Caco-2 (cell line): Measurements from ENCODE around the gene SLC1A2. TPM values are rescaled to one million over a fixed set of nuclear protein-coding genes. Genes with fewer than 3 reads are reported as not detected.

ENCODE experiments used
- BruUV-seq: library from RNA; stranded (reverse); fragments of 400-500 nt; replicated peaks from 2 replicates; lab custom pipeline; 2021; lab: Mats Ljungman, UMichigan
- CTCF ChIA-PET: fragments of 300-600 bp; sonication (Branson Sonifier 250); formaldehyde crosslinking; loops from one replicate; lab custom pipeline; 2022; ENCODE audit warnings: antibody characterized with exemption; lab: Charles Lee
- POLR2A ChIA-PET: fragments of 300-600 bp; sonication (Branson Sonifier 250); formaldehyde crosslinking; loops from one replicate; lab custom pipeline; 2022; ENCODE audit warnings: antibody characterized with exemption; lab: Charles Lee
- DNase-seq, 2 experiments: peaks; one replicate each; pipeline versions ENCODE4 v3.0.0 to v3.0.0-alpha.2; 2020 to 2022
- H3K27me3 ChIP-seq: replicated peaks from 2 replicates; pipeline ENCODE4 v1.6.0; 2011; ENCODE audit warnings: low read length; ENCODE audit not compliant: control insufficient read depth, insufficient read depth
- H3K36me3 ChIP-seq: 2 replicates; pipeline ENCODE4 v1.5.1; 2011; ENCODE audit warnings: low read length; ENCODE audit not compliant: control insufficient read depth, insufficient read depth
- H3K4me1 ChIP-seq: fragments of 250-450 bp; sonication (Bioruptor Pico); 2 replicates; pipeline ENCODE4 v1.5.1; 2020; ENCODE audit warnings: mild to moderate bottlenecking
- H3K4me3 ChIP-seq: 2 replicates; pipeline ENCODE4 v1.5.1; 2011; ENCODE audit warnings: low read depth, mild to moderate bottlenecking, control low read depth, low read length
- H3K9me3 ChIP-seq: fragments of 250-450 bp; sonication (Bioruptor Pico); 2 replicates; pipeline ENCODE4 v1.5.1; 2020; ENCODE audit warnings: mild to moderate bottlenecking, moderate library complexity
- H3K27ac Mint-ChIP-seq: one replicate; pipeline ENCODE4 v1.8.0; 2022; ENCODE audit warnings: mixed read lengths; ENCODE audit not compliant: unreplicated experiment
- H3K27me3 Mint-ChIP-seq: one replicate; pipeline ENCODE4 v1.8.0; 2022; ENCODE audit warnings: mixed read lengths; ENCODE audit not compliant: insufficient read depth, unreplicated experiment
- H3K36me3 Mint-ChIP-seq: one replicate; pipeline ENCODE4 v1.8.0; 2022; ENCODE audit warnings: mild to moderate bottlenecking, mixed read lengths; ENCODE audit not compliant: insufficient read depth, unreplicated experiment
- H3K4me1 Mint-ChIP-seq: one replicate; pipeline ENCODE4 v1.8.0; 2022; ENCODE audit warnings: low read depth, mixed read lengths; ENCODE audit not compliant: unreplicated experiment
- H3K4me3 Mint-ChIP-seq: one replicate; pipeline ENCODE4 v1.8.0; 2022; ENCODE audit warnings: mild to moderate bottlenecking, moderate library complexity, mixed read lengths; ENCODE audit not compliant: unreplicated experiment
- H3K9me3 Mint-ChIP-seq: one replicate; pipeline ENCODE4 v1.8.0; 2022; ENCODE audit warnings: mixed read lengths; ENCODE audit not compliant: unreplicated experiment
- intact Hi-C: fragments of 100-400 bp; cut with micrococcal nuclease; formaldehyde crosslinking; loops from one replicate; pipeline ENCODE4 v1.10.0; 2022; ENCODE audit not compliant: unreplicated experiment
- total RNA-seq: library from RNA; stranded (reverse); gene quantifications from 2 replicates; pipeline ENCODE4 v1.2.3, GENCODE V29; 2022
- TF ChIP-seq, protein P1 (sequence below), 2 experiments: fragments of 200-600 bp in 1 of 2; IDR thresholded peaks; 1 replicate in 1 of 2; 2 replicates in 1 of 2; pipeline versions ENCODE4 v1.5.1 to v1.8.0; 2011 to 2022; ENCODE audit warnings: antibody characterized with exemption in 1 of 2, control low read depth in 1 of 2, inconsistent platforms in 1 of 2, low read depth in 1 of 2, low read length in 1 of 2, mild to moderate bottlenecking in 1 of 2, moderate library complexity in 1 of 2; ENCODE audit not compliant: insufficient read depth in 1 of 2, severe bottlenecking in 1 of 2, unreplicated experiment in 1 of 2

The SLC1A2 gene
- total RNA-seq, 1 experiment from 2014 or later, result 2.0 TPM

DNA sequence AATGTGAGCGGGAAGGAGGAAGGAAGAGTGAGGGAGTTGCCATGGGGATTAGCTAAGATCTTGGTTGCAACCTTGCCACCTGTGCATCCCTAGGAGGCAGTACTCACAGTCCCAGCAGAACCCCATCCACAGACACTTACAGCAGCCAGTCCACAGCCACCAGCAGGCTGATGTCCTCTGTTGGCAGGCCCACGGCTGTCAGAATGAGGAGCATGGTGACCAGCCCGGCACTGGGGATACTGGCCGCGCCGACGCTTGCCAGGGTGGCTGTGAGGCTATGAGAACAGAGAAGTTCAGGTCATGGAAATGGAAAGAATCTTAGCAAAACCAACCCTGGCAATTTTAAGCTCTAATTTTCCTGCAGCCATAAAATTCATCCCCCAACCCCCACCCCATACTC is 138.6 kb downstream of the SLC1A2 start:
- Mint-ChIP-seq H3K27ac (no peak overlapping the region), H3K4me3 (no peak overlapping the region), H3K27me3 (no peaks in the 10 kb centered on the region), H3K9me3 (no peaks in the 10 kb centered on the region), H3K36me3 (no peaks in the 10 kb centered on the region), H3K4me1 (no peaks in the 10 kb centered on the region)
- DNase-seq, result no peak
- Histone ChIP-seq H3K4me1 (no peaks in the 10 kb centered on the region), H3K27me3 (no peaks in the 10 kb centered on the region), H3K36me3 (no peaks in the 10 kb centered on the region), H3K4me3 (no peak overlapping the region), H3K9me3 (no peaks in the 10 kb centered on the region)
- intact Hi-C loops, result no loop called here
- BruUV-seq, result no TSS peak
- TF ChIP-seq, protein P1, sequence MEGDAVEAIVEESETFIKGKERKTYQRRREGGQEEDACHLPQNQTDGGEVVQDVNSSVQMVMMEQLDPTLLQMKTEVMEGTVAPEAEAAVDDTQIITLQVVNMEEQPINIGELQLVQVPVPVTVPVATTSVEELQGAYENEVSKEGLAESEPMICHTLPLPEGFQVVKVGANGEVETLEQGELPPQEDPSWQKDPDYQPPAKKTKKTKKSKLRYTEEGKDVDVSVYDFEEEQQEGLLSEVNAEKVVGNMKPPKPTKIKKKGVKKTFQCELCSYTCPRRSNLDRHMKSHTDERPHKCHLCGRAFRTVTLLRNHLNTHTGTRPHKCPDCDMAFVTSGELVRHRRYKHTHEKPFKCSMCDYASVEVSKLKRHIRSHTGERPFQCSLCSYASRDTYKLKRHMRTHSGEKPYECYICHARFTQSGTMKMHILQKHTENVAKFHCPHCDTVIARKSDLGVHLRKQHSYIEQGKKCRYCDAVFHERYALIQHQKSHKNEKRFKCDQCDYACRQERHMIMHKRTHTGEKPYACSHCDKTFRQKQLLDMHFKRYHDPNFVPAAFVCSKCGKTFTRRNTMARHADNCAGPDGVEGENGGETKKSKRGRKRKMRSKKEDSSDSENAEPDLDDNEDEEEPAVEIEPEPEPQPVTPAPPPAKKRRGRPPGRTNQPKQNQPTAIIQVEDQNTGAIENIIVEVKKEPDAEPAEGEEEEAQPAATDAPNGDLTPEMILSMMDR (IDR thresholded peaks at IDR 0.05; ENCODE audit: insufficient read depth in 1 of 2, low read depth in 1 of 2, low read length in 1 of 2, severe bottlenecking in 1 of 2, unreplicated experiment in 1 of 2), result no peak
- POLR2A ChIA-PET, result no interaction called here
- CTCF ChIA-PET, result no interaction called here

DNA sequence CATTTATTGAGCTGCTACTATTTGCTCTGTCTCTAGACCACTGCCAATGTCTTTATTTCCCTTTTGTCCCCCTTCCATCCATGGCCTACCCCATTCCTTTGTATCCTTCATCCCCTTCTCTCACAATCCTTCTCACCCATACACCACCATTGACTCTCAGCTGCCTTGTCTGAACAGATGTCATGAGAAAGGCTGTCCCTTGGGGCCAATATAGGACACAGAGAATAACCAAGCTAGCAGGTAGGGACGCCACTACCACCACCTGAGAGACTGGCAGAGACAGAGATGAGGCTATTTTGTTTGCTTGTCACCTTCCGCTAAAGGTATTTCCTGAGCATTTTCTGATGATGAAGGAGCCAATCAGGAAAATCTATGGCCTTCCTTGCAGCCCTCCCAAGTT is 141.5 kb downstream of the SLC1A2 start:
- no peaks in the 10 kb centered on the region for H3K27me3 Mint-ChIP-seq
- H3K36me3 Mint-ChIP-seq, result no peaks in the 10 kb centered on the region
- DNase-seq, result no peak
- Histone ChIP-seq H3K9me3 (no peaks in the 10 kb centered on the region), H3K36me3 (no peaks in the 10 kb centered on the region), H3K27me3 (no peaks in the 10 kb centered on the region), H3K4me3 (no peak overlapping the region), H3K4me1 (no peaks in the 10 kb centered on the region)
- intact Hi-C loops, result no loop called here
- no peak overlapping the region for H3K4me3 Mint-ChIP-seq
- H3K4me1 Mint-ChIP-seq, result peaks cover 6% of the 10 kb centered on the region
- TF ChIP-seq, protein P1 (IDR thresholded peaks at IDR 0.05; ENCODE audit: insufficient read depth in 1 of 2, low read depth in 1 of 2, low read length in 1 of 2, severe bottlenecking in 1 of 2, unreplicated experiment in 1 of 2), result no peak
- no peak overlapping the region for H3K27ac Mint-ChIP-seq
- ChIA-PET CTCF (no interaction called here), POLR2A (no interaction called here)
- no peaks in the 10 kb centered on the region for H3K9me3 Mint-ChIP-seq
- BruUV-seq, result no TSS peak

DNA sequence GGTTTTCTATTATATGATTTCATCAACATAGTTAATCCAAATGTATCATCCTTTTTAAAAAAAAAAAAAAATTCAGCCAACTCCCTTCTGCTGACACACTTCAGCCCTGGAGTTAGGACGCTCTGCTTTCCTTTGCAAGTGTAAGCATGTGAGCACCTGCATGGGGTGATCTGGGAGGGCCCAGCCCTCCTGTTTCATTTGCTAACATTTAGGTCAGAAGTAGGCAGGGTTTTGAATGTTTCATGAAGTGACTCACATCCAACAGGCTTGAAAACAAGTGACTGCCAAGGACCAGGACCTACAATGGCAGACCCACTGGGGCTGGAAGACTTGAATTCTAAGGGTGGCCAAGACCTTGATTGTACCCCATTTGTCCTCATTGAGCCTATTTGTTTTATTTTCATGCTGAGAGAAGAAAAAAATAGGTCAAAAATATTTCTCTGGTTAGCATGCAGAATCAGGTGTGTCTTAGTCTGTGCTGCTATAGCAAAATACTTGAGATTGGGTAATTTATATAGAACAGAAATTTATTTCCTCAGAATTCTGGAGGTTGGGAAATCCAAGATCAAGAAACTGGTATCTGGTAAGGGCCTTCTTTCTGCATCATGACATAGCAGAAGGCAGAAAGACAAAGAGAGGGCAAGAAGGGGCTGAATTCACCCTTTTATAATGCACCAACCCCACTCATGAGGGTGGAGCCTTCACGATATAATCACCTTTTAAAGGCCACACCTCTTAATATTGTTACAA is 142.8 kb downstream of the SLC1A2 start:
- H3K36me3 Mint-ChIP-seq, result no peaks in the 10 kb centered on the region
- H3K9me3 Mint-ChIP-seq, result peaks cover 8% of the 10 kb centered on the region
- no peak overlapping the region for H3K4me3 ChIP-seq
- no peaks in the 10 kb centered on the region for H3K36me3 ChIP-seq
- H3K9me3 ChIP-seq, result no peaks in the 10 kb centered on the region
- POLR2A ChIA-PET, result no interaction called here
- no peak for DNase-seq
- H3K4me1 ChIP-seq, result no peaks in the 10 kb centered on the region
- intact Hi-C loops, result no loop called here
- H3K27me3 ChIP-seq, result no peaks in the 10 kb centered on the region
- BruUV-seq, result no TSS peak
- peaks cover 4% of the 10 kb centered on the region for H3K27me3 Mint-ChIP-seq
- peaks cover 6% of the 10 kb centered on the region for H3K4me1 Mint-ChIP-seq
- H3K27ac Mint-ChIP-seq, result no peak overlapping the region
- CTCF ChIA-PET, result no interaction called here
- H3K4me3 Mint-ChIP-seq, result no peak overlapping the region
- TF ChIP-seq, protein P1 (IDR thresholded peaks at IDR 0.05; ENCODE audit: insufficient read depth in 1 of 2, low read depth in 1 of 2, low read length in 1 of 2, severe bottlenecking in 1 of 2, unreplicated experiment in 1 of 2), result no peak
